GM13976 (cell line): ENCODE measurements around the gene RHEB.

Source experiments
- DNase-seq: peaks from one replicate; pipeline ENCODE4 v3.0.0; 2012; ENCODE audit warnings: low spot score
- in situ Hi-C: fragments of 300-500 bp; cut with MboI; formaldehyde crosslinking; loops from one replicate; pipeline ENCODE4 v1.12.0; 2022; ENCODE audit warnings: low sequenced_read_pairs, mixed read lengths, inconsistent platforms; ENCODE audit not compliant: unreplicated experiment
- TF ChIP-seq, protein P1 (sequence below): IDR thresholded peaks from 2 replicates; pipeline ENCODE4 v1.5.1; 2012; ENCODE audit warnings: borderline replicate concordance, mild to moderate bottlenecking; ENCODE audit not compliant: insufficient read depth; ENCODE audit errors: extremely low read depth, missing control alignments, control extremely low read depth

RHEB gene

GRCh38 chr7:151420144-151420543, 99.6 kb downstream of the RHEB start:
- in situ Hi-C loops, result no loop called here
- TF ChIP-seq, protein P1, sequence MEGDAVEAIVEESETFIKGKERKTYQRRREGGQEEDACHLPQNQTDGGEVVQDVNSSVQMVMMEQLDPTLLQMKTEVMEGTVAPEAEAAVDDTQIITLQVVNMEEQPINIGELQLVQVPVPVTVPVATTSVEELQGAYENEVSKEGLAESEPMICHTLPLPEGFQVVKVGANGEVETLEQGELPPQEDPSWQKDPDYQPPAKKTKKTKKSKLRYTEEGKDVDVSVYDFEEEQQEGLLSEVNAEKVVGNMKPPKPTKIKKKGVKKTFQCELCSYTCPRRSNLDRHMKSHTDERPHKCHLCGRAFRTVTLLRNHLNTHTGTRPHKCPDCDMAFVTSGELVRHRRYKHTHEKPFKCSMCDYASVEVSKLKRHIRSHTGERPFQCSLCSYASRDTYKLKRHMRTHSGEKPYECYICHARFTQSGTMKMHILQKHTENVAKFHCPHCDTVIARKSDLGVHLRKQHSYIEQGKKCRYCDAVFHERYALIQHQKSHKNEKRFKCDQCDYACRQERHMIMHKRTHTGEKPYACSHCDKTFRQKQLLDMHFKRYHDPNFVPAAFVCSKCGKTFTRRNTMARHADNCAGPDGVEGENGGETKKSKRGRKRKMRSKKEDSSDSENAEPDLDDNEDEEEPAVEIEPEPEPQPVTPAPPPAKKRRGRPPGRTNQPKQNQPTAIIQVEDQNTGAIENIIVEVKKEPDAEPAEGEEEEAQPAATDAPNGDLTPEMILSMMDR, result no peak
- no peak for DNase-seq

- in situ Hi-C loops, result no loop called here
- no peak for DNase-seq
- TF ChIP-seq, protein P1, result no peak
These were observed 102.8 kb downstream of the RHEB start for GRCh38 chr7:151416941-151417315.

DNA sequence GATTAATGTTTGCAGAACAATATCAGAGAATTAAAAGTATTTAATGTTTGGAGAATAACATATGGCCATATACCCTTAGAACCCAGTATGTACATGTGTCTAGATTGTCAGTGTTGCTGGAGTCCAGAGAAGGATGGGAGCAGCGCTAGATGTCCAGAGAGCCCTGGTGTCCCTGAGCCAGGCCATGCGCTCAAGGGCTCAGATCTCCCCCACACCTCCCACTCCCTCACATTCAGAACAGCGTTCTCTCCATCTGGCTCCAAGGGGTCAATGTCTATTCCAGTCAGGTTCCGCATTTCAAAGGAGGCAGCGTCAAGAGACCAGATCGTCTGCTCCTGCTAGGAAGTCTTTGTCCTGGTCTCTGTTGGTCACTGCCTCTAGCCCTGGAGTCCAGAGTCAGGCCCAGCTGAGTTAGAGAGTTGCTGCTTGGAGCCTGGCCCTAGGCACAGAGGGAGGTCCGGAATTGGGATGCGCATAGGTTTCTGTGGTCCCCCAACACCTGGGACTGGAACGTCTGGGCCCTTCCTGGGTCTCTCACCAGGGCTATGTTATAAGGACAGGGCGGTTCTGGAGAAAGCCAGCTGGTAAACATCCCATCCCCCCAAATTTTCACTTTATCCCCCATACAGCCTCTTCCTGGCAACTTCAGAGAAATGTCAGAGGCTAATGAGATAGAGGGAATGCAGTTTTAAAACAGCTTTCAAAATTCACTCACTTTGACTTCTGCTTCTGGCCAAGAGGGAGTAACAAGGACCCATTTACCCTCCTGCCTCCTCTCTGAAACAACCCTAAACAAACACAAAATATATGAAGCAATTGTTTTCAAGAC, 103.4 kb downstream of the RHEB start:
- in situ Hi-C loops, result no loop called here
- no peak for DNase-seq
- TF ChIP-seq, protein P1, result no peak
